Subcutaneous adipose tissue (tissue), 4 donors: Measurements from ENCODE around the gene GABBR2. TPM values are rescaled to one million over a fixed set of nuclear protein-coding genes. Genes with fewer than 3 reads are reported as not detected.

Experiments
- total RNA-seq, 4 donors: library from RNA; depleted of rRNA; stranded (reverse); fragments of >200 nt; gene quantifications; one replicate each; pipeline ENCODE4 v1.1.0, GENCODE V29; 2016
- TF ChIP-seq, protein P1 (sequence below): fragments of 450-650 bp; IDR thresholded peaks from one replicate; pipeline ENCODE4 v1.5.1; 2016; ENCODE audit warnings: low read depth, mild to moderate bottlenecking, control low read depth, antibody characterized with exemption, moderate library complexity

The GABBR2 gene
- total RNA-seq, 4 donors from 2014 or later = not detected

DNA sequence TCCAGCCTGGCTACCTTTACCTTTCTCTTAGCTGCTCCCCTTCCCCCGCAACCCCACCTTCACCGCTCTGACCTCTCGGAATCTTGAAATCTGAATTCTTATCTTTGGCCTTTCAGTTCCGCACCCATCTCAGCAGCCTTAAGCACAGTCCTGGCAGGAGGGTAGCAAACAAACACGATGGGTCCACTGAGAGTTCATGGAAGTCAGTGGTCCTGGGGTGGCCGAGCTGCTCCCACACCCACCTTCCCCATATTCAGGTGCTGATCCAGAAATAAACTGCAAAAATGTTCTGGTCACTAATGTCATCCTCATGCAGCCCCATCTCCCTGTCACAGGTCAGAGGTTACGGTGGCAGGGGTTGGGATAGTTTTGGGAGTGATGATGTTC is 393.7 kb downstream of the GABBR2 start:
- TF ChIP-seq, protein P1, sequence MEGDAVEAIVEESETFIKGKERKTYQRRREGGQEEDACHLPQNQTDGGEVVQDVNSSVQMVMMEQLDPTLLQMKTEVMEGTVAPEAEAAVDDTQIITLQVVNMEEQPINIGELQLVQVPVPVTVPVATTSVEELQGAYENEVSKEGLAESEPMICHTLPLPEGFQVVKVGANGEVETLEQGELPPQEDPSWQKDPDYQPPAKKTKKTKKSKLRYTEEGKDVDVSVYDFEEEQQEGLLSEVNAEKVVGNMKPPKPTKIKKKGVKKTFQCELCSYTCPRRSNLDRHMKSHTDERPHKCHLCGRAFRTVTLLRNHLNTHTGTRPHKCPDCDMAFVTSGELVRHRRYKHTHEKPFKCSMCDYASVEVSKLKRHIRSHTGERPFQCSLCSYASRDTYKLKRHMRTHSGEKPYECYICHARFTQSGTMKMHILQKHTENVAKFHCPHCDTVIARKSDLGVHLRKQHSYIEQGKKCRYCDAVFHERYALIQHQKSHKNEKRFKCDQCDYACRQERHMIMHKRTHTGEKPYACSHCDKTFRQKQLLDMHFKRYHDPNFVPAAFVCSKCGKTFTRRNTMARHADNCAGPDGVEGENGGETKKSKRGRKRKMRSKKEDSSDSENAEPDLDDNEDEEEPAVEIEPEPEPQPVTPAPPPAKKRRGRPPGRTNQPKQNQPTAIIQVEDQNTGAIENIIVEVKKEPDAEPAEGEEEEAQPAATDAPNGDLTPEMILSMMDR = no peak

DNA sequence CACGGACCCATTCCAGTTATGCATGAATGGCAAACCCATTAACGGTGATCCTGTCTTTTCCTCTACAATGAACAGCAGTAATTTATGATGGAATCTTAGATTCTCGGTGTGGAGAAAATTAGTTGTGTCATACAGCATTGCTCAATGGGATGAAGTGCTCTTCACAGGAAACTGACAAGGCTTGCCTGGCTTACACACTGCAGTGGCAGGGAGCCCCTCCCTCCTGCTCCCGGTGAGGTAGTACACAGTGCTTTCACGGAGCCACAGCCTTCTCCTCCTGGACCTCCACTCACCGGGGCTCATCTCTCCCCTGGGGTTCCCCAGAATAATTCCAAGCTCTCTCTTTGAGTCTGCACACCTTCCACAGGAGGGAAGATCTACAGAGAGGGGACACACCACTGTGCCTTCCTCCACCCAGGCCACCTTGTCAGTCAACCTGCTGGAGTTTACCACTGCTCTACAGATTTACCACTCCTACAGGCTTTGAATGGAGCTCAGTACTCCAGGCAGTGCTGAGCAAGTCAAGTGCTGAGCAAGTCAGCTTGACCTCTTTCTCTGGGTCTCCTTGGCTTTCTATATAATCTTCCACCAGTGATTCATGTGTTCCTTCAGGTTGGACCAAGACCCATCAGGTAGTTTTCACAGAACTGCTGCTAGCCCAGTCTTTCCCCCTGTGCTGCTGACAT is 394.2 kb downstream of the GABBR2 start:
- TF ChIP-seq, protein P1 = no peak

DNA sequence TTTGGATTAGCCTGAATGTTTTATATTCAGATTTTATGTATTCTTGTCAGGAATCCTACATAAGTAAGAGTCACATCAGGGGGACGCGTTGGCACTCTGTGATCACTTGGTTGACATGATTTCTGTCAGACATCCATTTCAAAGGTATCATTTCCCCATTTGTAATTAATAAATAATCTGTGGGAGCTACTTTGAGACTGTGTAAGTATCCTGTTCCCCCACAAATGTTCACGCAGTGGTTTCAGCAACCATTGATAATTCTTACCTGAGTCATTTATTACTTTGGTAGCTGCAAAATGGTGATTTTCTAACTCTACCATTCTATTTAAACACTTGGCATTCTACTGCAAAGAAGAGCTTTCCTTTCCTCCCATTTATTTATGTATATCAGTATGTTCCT is 396.4 kb downstream of the GABBR2 start:
- TF ChIP-seq, protein P1 = no peak

DNA sequence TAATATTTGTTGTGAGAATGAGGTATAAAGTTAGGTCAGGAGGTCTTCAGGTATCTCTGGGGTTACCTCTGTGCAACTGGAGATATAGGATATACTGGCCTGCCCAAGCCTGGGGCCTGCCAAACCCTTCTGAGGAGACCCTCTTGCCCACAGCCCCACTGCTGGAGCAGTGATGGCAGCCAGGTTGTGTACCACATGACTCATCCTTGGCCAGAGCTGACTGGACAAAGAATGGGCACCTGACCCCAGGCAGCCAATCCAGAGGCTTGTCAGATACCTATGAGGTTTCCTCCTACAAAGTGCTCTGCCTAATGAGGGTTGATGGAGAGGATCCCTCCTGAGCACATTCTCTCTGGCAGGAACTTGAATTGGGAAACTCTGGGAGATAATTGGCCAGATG is 397.2 kb downstream of the GABBR2 start:
- TF ChIP-seq, protein P1 = no peak

DNA sequence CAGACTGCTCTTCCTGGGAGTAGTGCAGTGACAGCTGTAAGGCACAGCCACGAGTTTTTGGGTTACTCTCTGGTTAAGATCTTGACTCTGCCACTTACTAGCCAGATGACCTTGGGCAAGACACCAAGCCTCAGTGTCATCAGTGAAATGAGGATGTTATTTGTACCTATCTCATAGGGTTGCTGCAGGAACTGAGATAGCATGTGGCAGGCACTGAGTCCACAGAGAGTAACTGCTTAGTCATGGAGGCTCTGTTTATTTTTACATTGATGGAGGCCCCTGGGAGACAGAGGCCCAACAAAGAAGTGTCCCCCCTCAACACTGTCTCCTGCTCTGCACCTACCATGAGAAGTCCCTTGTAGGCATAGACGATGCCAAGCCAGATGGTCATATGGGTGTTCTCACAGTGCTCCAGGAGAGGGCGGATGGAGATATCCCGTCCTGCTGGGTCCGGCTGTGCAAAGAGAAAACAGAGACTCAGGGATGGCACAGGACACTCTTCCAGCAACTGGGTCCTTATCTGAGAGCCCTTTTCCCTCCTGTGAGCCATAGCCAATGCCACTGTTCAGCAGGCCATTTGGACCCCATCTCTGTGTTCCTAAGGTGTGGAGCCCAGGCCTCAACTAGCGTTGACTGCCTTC is 397.9 kb downstream of the GABBR2 start:
- TF ChIP-seq, protein P1 = no peak

DNA sequence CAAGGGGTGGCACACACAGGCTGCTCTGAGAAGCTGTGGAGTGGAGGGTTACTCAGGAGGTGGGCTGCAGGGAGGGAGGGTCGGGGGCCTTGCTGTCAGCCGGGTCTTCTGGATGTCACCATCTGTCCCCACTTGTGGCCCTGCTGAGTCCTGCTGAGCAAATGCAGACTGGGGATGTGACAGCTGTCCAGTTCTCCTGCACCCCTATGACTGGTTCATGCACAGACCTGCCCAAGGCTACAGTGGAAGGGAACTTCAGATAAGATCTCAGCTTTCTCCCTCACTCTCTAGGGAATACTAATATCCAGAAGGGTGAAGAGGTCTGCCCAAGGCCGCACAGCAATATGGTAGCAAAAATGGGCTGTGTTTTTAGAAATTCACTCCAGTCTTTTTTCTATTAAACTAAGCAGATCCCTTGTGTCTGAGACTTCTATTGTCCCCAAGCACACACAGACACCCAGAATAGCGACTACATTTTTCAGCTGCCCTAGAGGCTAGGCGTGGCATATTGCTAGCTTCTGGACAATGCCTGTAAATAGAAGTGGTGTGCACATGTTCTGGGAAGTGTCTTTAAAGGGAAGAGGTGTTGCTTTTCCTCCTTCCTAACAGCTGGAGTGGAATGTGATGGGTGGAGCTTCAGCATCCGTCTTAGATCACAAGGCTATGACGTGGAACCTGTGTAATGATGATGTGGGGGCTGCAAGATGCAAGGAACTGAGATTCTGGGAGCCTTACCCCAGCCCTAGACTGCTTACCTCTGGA is 402.2 kb downstream of the GABBR2 start:
- TF ChIP-seq, protein P1 = no peak

DNA sequence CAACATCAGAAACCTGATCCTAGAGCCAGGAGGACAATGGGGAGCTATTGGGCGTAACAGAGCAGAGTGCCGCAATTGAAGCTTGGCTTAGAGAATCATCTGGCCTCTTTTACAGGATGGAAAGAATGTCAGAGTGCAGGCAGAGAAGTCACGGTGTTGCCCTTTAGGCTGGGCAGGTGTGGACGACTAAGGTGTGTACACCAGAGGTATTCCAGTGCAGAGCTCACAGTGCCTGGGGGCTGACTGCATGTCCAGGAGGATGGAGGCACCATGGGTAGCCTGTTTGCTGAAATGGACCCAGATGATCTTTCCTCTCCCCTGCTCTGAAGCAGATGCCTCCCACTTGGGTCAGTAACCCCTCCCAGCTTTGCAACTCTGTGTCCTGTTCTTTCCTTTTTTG is 404.4 kb downstream of the GABBR2 start:
- TF ChIP-seq, protein P1 = no peak
